Peyer's patch (tissue), 4 donors: ENCODE data around the gene SYNPR. TPM values are rescaled to one million over a fixed set of nuclear protein-coding genes. Genes with fewer than 3 reads are reported as not detected.
A peak's percentile ranks its signal among the peaks of the same experiment; 100 is the strongest.

Experiments
- DNase-seq, 3 donors: peaks; one replicate each; pipeline ENCODE4 v3.0.0-alpha.2; 2017 to 2019
- H3K27ac ChIP-seq, 4 donors: fragments of 200-600 bp; sonication (generic); one replicate each; pipeline ENCODE4 v1.5.1; 2016 to 2019
- H3K27me3 ChIP-seq, 2 donors: fragments of 200-600 bp; sonication (generic); one replicate each; pipeline ENCODE4 v1.5.1; 2019
- H3K36me3 ChIP-seq, 3 donors: fragments of 200-600 bp; sonication (generic); one replicate each; pipeline ENCODE4 v1.5.1; 2016 to 2019
- H3K4me1 ChIP-seq, 4 donors: fragments of 200-600 bp; sonication (generic); one replicate each; pipeline ENCODE4 v1.5.1; 2016 to 2019
- H3K4me3 ChIP-seq, 4 donors: fragments of 200-600 bp; sonication (generic); 1 replicate in 3 of 4; 2 replicates in 1 of 4; pipeline ENCODE4 v1.5.1; 2016 to 2019; ENCODE audit warnings: mild to moderate bottlenecking in 1 of 4
- H3K9me3 ChIP-seq, 4 donors: fragments of 200-600 bp; sonication (generic); one replicate each; pipeline ENCODE4 v1.5.1; 2016 to 2019; ENCODE audit warnings: mild to moderate bottlenecking in 1 of 4
- POLR2A ChIP-seq, 2 donors: fragments of 450-650 bp; IDR thresholded peaks; one replicate each; pipeline ENCODE4 v1.5.1; 2017; ENCODE audit warnings: antibody characterized with exemption in 2 of 2, mild to moderate bottlenecking in 2 of 2, moderate library complexity in 2 of 2
- total RNA-seq, 4 donors: library from RNA; depleted of rRNA; stranded (reverse); fragments of >200 nt; gene quantifications; one replicate each; pipeline ENCODE4 v1.1.0, GENCODE V29; 2016
- TF ChIP-seq, protein P1 (sequence below), 6 experiments: fragments of 450-650 bp in 4 of 6; fragments of 200-600 bp in 2 of 6; sonication (generic) in 1 of 6; IDR thresholded peaks; one replicate each; pipeline ENCODE4 v1.5.1; 2017 to 2019; ENCODE audit warnings: antibody characterized with exemption in 6 of 6, mild to moderate bottlenecking in 3 of 6, moderate library complexity in 1 of 6

SYNPR gene
- total RNA-seq, 4 donors from 2014 or later: not detected

DNA sequence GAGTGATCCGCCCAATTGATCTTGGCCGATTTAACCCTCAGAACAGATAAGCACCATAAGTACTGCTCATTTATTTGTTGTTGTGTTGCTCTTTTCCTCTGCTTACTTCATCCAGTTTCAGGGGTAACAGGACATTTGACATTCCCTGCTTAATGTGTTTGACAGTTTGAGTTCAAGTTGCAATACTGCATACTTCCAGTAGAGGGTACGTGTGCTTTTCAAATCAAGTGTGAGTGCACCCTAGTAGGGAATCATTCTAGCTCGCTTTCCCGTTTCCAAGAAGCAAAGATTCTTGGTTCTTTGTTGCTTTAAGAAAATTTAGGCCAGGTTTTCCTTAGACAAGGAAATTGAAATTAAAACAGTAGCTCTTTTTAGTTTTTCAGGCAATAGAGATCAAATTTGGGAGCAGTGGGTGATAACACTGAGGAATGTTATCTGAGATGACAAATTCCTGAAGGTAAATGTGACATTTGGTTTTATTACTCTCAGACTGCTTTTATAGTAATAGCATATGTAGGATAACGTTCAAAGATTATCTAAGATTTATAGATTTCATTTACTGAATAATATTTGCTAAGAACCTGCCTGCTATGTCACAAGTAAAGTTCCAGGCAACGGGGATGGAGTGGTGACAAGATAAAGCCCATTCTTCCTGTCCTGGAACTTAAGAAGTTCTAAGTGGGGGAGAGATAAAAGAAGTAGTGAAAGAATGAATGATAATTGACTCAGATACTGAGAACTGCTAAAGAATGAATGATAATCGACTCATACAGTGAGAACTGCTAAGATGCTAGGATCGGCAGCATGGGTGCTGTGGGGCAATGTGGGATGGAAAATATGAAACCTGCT lies 73.3 kb downstream of the SYNPR start:
- TF ChIP-seq, protein P1, sequence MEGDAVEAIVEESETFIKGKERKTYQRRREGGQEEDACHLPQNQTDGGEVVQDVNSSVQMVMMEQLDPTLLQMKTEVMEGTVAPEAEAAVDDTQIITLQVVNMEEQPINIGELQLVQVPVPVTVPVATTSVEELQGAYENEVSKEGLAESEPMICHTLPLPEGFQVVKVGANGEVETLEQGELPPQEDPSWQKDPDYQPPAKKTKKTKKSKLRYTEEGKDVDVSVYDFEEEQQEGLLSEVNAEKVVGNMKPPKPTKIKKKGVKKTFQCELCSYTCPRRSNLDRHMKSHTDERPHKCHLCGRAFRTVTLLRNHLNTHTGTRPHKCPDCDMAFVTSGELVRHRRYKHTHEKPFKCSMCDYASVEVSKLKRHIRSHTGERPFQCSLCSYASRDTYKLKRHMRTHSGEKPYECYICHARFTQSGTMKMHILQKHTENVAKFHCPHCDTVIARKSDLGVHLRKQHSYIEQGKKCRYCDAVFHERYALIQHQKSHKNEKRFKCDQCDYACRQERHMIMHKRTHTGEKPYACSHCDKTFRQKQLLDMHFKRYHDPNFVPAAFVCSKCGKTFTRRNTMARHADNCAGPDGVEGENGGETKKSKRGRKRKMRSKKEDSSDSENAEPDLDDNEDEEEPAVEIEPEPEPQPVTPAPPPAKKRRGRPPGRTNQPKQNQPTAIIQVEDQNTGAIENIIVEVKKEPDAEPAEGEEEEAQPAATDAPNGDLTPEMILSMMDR (IDR thresholded peaks at IDR 0.05): peak in 5 of 6 experiments; percentile 63 to 95 (median 93)
- TF ChIP-seq POLR2A (IDR thresholded peaks at IDR 0.05): no peak
- Histone ChIP-seq H3K27me3 (no peaks in the 10 kb centered on the region), H3K4me3 (no peak overlapping the region), H3K36me3 (no peaks in the 10 kb centered on the region), H3K4me1 (peaks cover 0 to 10% (median 0%) of the 10 kb centered on the region in 4 donors), H3K9me3 (no peaks in the 10 kb centered on the region), H3K27ac (peak overlapping the region in 2 of 4 donors; percentile 34 to 46)
- DNase-seq: no peak

DNA sequence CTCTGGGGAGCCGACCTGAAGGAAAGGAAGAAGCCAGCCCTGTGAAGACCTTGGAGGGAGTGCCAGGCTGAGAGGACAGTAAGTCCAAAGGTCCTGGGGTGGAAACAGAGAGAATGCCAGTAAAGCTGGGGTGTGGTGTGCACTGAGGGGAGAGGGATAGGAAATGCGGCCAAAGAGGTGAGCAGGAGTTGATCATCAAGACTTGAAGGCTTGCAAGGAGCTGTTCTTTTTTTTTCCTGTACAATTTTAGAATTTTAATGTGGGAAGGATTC lies 73.8 kb downstream of the SYNPR start:
- TF ChIP-seq, protein P1 (IDR thresholded peaks at IDR 0.05): no peak
- TF ChIP-seq POLR2A (IDR thresholded peaks at IDR 0.05): no peak
- DNase-seq: peak in 2 of 3 donors; percentile 60 to 74

GRCh38 chr3:63353383-63353782 lies 75.3 kb downstream of the SYNPR start:
- no peaks in the 10 kb centered on the region for H3K9me3 ChIP-seq
- no peak overlapping the region for H3K27ac ChIP-seq
- no peaks in the 10 kb centered on the region for H3K36me3 ChIP-seq
- TF ChIP-seq POLR2A (IDR thresholded peaks at IDR 0.05): no peak
- TF ChIP-seq, protein P1 (IDR thresholded peaks at IDR 0.05): no peak
- no peak for DNase-seq
- peaks cover 0 to 10% (median 0%) of the 10 kb centered on the region in 4 donors for H3K4me1 ChIP-seq
- H3K27me3 ChIP-seq: no peaks in the 10 kb centered on the region
- no peak overlapping the region for H3K4me3 ChIP-seq

More for the DNA sequence above, 73.8 kb downstream of the SYNPR start:
- Histone ChIP-seq H3K27me3 (no peaks in the 10 kb centered on the region), H3K9me3 (no peaks in the 10 kb centered on the region), H3K27ac (peak overlapping the region in 2 of 4 donors; percentile 34 to 46), H3K36me3 (no peaks in the 10 kb centered on the region), H3K4me1 (peaks cover 0 to 10% (median 0%) of the 10 kb centered on the region in 4 donors), H3K4me3 (no peak overlapping the region)

DNA sequence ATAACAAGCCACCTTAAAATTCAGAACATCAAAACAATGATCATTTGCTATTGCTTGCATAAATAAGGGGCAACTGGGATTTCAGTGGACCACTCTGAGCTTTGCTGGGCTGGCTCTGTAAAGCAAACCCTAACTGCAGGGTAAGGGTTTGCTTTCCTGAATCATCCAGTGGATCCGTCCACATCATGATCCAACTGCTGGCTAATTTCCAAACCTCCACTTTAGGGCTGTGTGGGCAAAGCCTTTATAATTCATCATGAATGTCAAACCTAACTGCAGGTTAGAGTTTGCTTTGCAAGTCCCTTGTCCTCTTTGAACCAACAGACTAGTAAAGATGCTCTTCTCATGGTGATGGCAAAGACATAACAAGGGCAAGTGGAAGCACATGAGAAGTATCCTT lies 76.1 kb downstream of the SYNPR start:
- Histone ChIP-seq H3K27ac (no peak overlapping the region), H3K4me1 (peaks cover 0 to 10% (median 0%) of the 10 kb centered on the region in 4 donors), H3K9me3 (no peaks in the 10 kb centered on the region), H3K27me3 (no peaks in the 10 kb centered on the region), H3K4me3 (no peak overlapping the region), H3K36me3 (no peaks in the 10 kb centered on the region)
- DNase-seq: no peak
- TF ChIP-seq POLR2A (IDR thresholded peaks at IDR 0.05): no peak
- TF ChIP-seq, protein P1 (IDR thresholded peaks at IDR 0.05): no peak

- TF ChIP-seq POLR2A (IDR thresholded peaks at IDR 0.05): no peak
- TF ChIP-seq, protein P1 (IDR thresholded peaks at IDR 0.05): no peak
- Histone ChIP-seq H3K9me3 (no peaks in the 10 kb centered on the region), H3K4me3 (no peak overlapping the region), H3K27ac (no peak overlapping the region), H3K36me3 (no peaks in the 10 kb centered on the region), H3K27me3 (no peaks in the 10 kb centered on the region), H3K4me1 (peaks cover 0 to 2% (median 0%) of the 10 kb centered on the region in 4 donors)
- no peak for DNase-seq
Measured at GRCh38 chr3:63355809-63356208, 77.7 kb downstream of the SYNPR start.
